Neutrophil (primary cell): ENCODE data around the gene ANKRD11.
"Not testable (repeated sequence)": the region's sequence is repeated elsewhere in the genome, so short reads cannot be mapped to it uniquely, and the experiment has no call there.

Experiments
- H3K27ac ChIP-seq: fragments of 200-600 bp; sonication (generic); 2 replicates; pipeline ENCODE4 v1.5.1; 2016; ENCODE audit warnings: mild to moderate bottlenecking, moderate library complexity
- H3K27me3 ChIP-seq: fragments of 200-600 bp; sonication (generic); 2 replicates; pipeline ENCODE4 v1.6.0; 2016; ENCODE audit warnings: mild to moderate bottlenecking
- H3K36me3 ChIP-seq: fragments of 200-600 bp; sonication (generic); 2 replicates; pipeline ENCODE4 v1.5.1; 2017
- H3K4me1 ChIP-seq, 2 experiments: fragments of 200-600 bp in 1 of 2; sonication (generic) in 1 of 2; 1 replicate in 1 of 2; 2 replicates in 1 of 2; pipeline versions ENCODE4 v1.5.1 to v1.6.1; 2013 to 2016; ENCODE audit warnings: low read depth in 1 of 2, low read length in 1 of 2, mild to moderate bottlenecking in 1 of 2, moderate library complexity in 1 of 2; ENCODE audit not compliant: control insufficient read depth in 1 of 2, insufficient read depth in 1 of 2
- H3K4me3 ChIP-seq, 2 experiments: fragments of 200-600 bp in 1 of 2; sonication (generic) in 1 of 2; 1 replicate in 1 of 2; 2 replicates in 1 of 2; pipeline ENCODE4 v1.5.1; 2013 to 2016; ENCODE audit warnings: low read depth in 1 of 2, low read length in 1 of 2, mild to moderate bottlenecking in 1 of 2, moderate library complexity in 1 of 2
- H3K9me3 ChIP-seq: fragments of 200-600 bp; sonication (generic); 2 replicates; pipeline ENCODE4 v1.5.1; 2016
- CTCF ChIP-seq: fragments of 200-600 bp; sonication (generic); IDR thresholded peaks from 2 replicates; pipeline ENCODE4 v1.5.1; 2016; ENCODE audit warnings: antibody characterized with exemption

Gene ANKRD11

DNA sequence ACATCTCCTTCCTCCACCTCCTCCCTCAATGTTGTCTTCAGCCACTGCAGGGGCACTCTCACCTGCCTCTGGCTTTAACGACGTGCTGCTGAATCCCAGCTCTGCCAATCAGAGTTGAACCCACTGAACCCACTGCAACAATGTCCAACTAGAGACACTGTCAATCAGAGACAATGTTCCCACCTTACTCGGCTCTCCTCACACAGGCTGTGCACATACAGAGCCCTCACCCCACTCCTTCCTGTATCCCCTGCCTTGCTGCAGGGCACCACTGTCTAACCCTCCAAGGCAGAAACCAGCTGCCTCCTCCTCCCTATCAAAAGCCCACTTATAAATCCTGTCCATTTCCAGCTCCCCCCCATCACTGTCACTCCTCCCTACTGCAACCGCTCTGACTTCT, 58.7 kb downstream of the ANKRD11 start:
- no peaks in the 10 kb centered on the region for H3K9me3 ChIP-seq

GRCh38 chr16:89431158-89431584, 59.2 kb downstream of the ANKRD11 start:
- Histone ChIP-seq H3K27me3 (no peaks in the 10 kb centered on the region), H3K27ac (peak overlapping the region; percentile 33), H3K9me3 (no peaks in the 10 kb centered on the region), H3K36me3 (no peaks in the 10 kb centered on the region), H3K4me3 (no peak overlapping the region), H3K4me1 (peaks cover 42 to 50% of the 10 kb centered on the region in 2 experiments)
- no peak for TF ChIP-seq CTCF

More for the DNA sequence above, 58.7 kb downstream of the ANKRD11 start:
- H3K4me3 ChIP-seq, result no peak overlapping the region
- TF ChIP-seq CTCF, result no peak
- no peaks in the 10 kb centered on the region for H3K27me3 ChIP-seq
- H3K36me3 ChIP-seq, result no peaks in the 10 kb centered on the region
- H3K4me1 ChIP-seq, result peaks cover 45 to 53% of the 10 kb centered on the region in 2 experiments
- H3K27ac ChIP-seq, result peak overlapping the region; percentile 33

DNA sequence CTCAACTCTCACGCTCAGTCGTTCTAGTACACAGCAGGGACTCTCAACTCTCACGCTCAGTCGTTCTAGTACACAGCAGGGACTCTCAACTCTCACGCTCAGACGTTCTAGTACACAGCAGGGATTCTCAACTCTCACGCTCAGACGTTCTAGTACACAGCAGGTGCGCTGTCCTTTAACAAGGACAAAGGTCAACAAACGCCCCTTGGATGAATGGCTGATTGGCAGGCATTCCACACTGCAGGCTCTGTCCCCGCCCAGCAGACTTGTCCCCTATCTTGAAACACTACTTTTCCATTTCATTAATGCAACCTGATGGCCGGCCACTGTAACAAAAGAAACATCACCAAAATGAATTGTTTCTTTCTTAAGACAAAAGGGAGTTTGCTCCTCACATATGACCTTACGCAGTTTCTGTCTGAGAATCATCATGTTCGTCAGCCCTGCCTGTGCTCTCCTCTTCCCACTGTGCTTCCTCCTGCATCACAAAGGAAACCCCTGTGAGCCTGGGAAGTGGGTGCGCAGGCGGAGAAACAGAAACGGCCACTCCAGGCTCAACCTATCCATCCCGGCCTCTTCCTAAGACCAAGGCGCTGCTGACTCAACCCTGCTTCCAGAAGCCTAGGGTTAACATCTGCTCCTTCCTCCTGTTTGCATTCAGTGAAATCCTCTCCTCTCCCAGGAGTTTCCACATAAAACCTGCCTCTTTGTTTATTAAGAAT, 59.8 kb downstream of the ANKRD11 start:
- Histone ChIP-seq H3K4me3 (no peak overlapping the region), H3K9me3 (no peaks in the 10 kb centered on the region), H3K4me1 (peaks cover 42 to 50% of the 10 kb centered on the region in 2 experiments), H3K36me3 (no peaks in the 10 kb centered on the region), H3K27ac (peak overlapping the region; percentile 33), H3K27me3 (no peaks in the 10 kb centered on the region)
- TF ChIP-seq CTCF, result no peak

DNA sequence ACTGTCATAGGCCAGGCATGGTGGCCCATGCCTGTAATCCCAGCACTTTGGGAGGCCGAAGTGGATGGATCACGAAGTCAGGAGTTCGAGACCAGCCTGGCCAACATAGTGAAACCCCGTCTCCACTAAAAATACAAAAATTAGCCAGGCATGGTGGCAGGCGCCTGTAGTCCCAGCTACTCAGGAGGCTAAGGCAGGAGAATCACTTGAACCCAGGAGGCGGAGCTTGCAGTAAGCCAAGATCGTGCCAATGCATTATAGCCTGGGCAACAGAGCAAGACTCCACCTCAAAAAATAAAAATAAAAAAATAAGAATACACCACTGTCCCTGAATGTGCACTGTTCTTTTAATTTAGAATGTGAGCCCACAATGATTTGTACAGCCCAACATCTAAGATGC, 61.8 kb downstream of the ANKRD11 start:
- H3K9me3 ChIP-seq, H3K4me3 ChIP-seq, H3K27ac ChIP-seq, H3K36me3 ChIP-seq, H3K27me3 ChIP-seq: not testable (repeated sequence)
- peaks cover 29 to 45% of the 10 kb centered on the region in 2 experiments for H3K4me1 ChIP-seq

DNA sequence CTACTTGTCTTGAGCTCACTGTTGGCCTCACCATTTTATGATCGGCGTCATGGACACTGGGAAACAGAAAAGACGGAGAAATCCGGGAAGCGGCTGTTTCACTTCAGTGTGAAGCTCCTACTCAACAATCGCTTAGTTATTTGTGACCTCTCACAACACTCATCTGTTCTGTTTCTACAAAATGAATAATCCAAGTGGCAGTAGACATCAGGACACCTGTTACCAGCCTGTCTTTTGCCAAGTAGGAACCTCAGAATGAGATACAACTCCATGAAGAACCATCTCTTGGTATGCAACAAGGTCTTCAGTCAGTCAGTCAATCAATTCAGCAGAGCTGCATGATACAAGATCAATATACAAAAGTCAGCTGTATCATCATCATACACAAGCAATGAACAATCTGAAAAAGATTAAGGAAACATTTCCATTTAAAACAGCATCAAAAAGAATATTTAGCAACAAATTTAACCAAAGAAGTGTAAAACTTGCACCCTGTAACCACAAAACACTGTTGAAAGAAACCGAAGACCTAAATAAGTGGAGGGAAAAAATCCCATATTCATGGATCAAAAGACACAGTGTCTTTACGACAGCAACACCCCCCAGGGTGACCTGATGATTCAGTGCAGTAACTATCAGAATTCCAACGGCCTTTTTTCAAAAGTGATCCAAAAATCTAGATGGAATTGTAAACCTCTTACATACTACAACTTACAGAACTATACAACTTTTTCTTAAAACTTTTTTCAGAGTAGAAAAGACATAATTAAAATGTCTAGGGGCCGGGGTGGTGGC, 63.4 kb downstream of the ANKRD11 start:
- no peak for TF ChIP-seq CTCF
- Histone ChIP-seq H3K27me3 (no peaks in the 10 kb centered on the region), H3K9me3 (no peaks in the 10 kb centered on the region), H3K4me3 (no peak overlapping the region), H3K27ac (peak overlapping the region; percentile 71), H3K36me3 (no peaks in the 10 kb centered on the region), H3K4me1 (peaks cover 29 to 41% of the 10 kb centered on the region in 2 experiments)

DNA sequence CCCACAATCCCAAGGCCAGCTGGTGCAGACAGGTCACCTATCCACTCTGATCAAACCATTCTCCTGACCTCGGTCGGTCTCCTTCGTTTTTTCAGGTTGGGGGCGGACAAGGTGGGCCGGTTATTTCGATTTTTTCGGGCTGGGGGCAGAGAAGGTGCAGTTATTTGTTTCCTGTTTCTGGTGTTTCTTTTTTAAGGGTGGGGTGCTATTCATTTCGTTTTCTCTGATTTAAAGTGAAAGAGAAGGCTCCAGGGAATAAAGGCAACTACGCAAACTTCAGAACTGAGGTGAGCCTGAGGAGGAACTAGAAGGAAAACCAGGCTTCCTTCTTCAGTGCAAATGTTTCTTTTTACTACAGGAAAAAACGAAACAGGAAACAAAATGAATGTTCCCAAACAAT, 64.8 kb downstream of the ANKRD11 start:
- Histone ChIP-seq H3K36me3 (no peaks in the 10 kb centered on the region), H3K9me3 (no peaks in the 10 kb centered on the region), H3K4me1 (peaks cover 23 to 32% of the 10 kb centered on the region in 2 experiments), H3K4me3 (no peak overlapping the region), H3K27ac (peak overlapping the region; percentile 71), H3K27me3 (no peaks in the 10 kb centered on the region)
- no peak for TF ChIP-seq CTCF
